Motor neuron (in vitro differentiated cells): ENCODE data around the gene ARL4A. TPM values are rescaled to one million over a fixed set of nuclear protein-coding genes. Genes with fewer than 3 reads are reported as not detected.

Experiments used
- ATAC-seq, 8 experiments: fragments of 200-7000 bp; cut with Tn5 transposase; replicated peaks in 6 of 8; 2 replicates each; pipeline ENCODE4 v1.8.0; 2021; ENCODE audit warnings: mild to moderate bottlenecking in 8 of 8, moderate library complexity in 8 of 8
- H3K27ac ChIP-seq, 2 donors: fragments of 250-450 bp; sonication (Bioruptor Pico); 2 replicates each; pipeline ENCODE4 v1.9.0; 2021; ENCODE audit warnings: antibody characterized with exemption in 2 of 2, mild to moderate bottlenecking in 2 of 2, moderate library complexity in 1 of 2
- H3K4me1 ChIP-seq, 2 donors: fragments of 250-450 bp; sonication (Bioruptor Pico); replicated peaks in 1 of 2; 2 replicates each; pipeline ENCODE4 v1.6.1; 2021; ENCODE audit warnings: antibody characterized with exemption in 2 of 2, mild to moderate bottlenecking in 2 of 2, moderate library complexity in 1 of 2
- H3K4me3 ChIP-seq, 5 donors: fragments of 250-450 bp; sonication (Bioruptor Pico); 2 replicates each; pipeline ENCODE4 v1.9.0; 2021; ENCODE audit warnings: antibody characterized with exemption in 5 of 5, mild to moderate bottlenecking in 5 of 5, moderate library complexity in 4 of 5
- whole genome bisulfite sequencing, 10 experiments: fragments of 450-650 bp; shearing (Covaris generic); methylation state at CpG; one replicate each; pipeline ENCODE4 v1.0.0; 2022; 5-methylcytosine and 5-hydroxymethylcytosine counted together
- in situ Hi-C, 9 experiments: fragments of 400-800 bp; cut with MboI; loops; one replicate each; pipeline ENCODE4 v1.15.0; 2021; ENCODE audit warnings: low sequenced_read_pairs in 9 of 9, low pct_unique_long_range_greater_than_20kb in 2 of 9; ENCODE audit not compliant: unreplicated experiment in 9 of 9
- total RNA-seq, 8 experiments: library from RNA; unstranded; fragments of 300-600 nt; gene quantifications; 2 replicates each; pipeline versions ENCODE4 v1.2.3 to v1.2.4, GENCODE V29; 2022

ARL4A gene
- total RNA-seq, 8 experiments from 2014 or later: 12.9 to 73.5 (median 30.5) TPM

DNA sequence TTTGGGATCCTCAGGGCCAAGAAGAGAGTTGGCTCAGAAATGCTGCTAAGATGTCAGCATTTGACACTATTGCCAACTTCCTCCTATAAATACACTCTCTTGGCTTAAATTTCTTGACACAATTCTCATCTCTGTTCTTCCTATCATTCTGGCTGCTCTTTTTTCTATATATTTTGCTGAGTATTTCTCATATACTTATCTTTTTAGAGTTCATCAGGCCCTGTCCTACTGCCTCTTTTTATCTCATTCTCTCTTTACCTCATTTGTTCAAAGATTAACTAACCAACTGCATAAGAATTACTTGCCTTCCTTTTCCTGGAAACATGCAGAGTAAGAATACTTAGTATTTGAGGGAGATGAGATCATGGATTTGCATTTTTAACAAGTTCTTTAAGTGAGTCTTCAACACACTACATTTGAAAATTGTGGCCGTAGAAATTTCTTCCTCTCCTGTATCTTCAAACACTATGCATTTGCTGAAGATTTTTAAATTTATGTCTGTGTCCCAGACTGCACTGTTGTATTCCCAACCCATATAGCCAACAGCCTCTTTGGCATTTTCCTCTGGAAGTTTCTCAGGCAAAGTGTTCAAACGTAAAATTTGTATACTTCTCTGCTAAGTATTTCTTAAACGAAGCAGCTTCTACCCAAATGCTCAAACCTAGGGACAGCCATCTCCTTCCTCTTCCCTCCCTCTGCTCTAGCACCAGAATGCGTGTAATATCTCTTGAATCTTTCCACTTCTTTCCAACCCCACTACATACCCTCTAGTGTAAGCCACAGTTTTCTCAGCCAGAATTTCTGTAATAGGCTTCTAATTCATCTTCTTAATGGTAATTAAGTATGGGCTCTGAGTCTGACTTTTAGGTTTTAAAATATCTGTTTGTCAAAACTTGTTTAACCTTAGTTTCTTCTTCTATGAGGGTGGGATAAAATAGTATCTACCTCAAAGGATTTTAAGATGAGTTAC, 35.5 kb downstream of the ARL4A start:
- peak in 2 of 8 experiments; percentile 11 to 42 for ATAC-seq
- Histone ChIP-seq H3K27ac (no peak overlapping the region), H3K4me1 (peaks cover 0 to 3% of the 10 kb centered on the region in 2 donors), H3K4me3 (no peak overlapping the region)
- in situ Hi-C loops: no loop called here
- 0 to 100% (median 61%) methylated on average over 1 to 4 of the region's 4 CpGs for WGBS, 10 experiments

GRCh38 chr7:12725575-12726316, 38.3 kb downstream of the ARL4A start:
- Histone ChIP-seq H3K4me1 (peaks cover 0 to 8% of the 10 kb centered on the region in 2 donors), H3K4me3 (no peak overlapping the region), H3K27ac (no peak overlapping the region)
- ATAC-seq: no peak
- in situ Hi-C loops: no loop called here
- WGBS, 10 experiments: 49 to 100% (median 86%) methylated on average over 1 to 4 of the region's 4 CpGs

DNA sequence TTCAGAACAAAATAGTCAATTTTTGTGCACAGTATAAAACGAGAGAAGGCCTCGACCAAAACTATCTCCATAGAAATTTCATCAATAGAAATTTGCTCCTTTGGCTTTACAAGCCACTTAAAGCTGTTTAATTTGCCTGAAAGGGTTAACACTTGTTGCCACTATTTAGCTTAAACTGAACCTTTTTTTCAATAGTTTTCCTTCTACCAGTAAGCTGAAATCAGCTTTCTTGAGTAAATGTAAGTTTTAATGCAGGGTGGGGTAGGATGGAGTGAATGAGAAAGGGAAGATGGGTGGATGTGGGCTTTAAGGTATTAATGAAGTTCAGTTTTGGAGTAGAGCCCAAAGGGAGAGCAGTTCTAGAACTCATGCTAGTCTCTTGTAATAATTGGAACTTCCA, 39.5 kb downstream of the ARL4A start:
- no peak for ATAC-seq
- in situ Hi-C loops: no loop called here
- peaks cover 0 to 8% of the 10 kb centered on the region in 2 donors for H3K4me1 ChIP-seq
- H3K27ac ChIP-seq: no peak overlapping the region
- 40 to 100% (median 100%) methylated on average over 1 to 2 of the region's 2 CpGs; no CpG with 5 or more reads in 2 of the 10 experiments for WGBS, 10 experiments
- no peak overlapping the region for H3K4me3 ChIP-seq

- ATAC-seq: no peak
- 65 to 100% (median 71%) methylated on average over 2 to 7 of the region's 8 CpGs for WGBS, 10 experiments
- peaks cover 0 to 8% of the 10 kb centered on the region in 2 donors for H3K4me1 ChIP-seq
- H3K4me3 ChIP-seq: no peak overlapping the region
- in situ Hi-C loops: no loop called here
- no peak overlapping the region for H3K27ac ChIP-seq
These were observed 40.2 kb downstream of the ARL4A start for GRCh38 chr7:12727455-12728191.

DNA sequence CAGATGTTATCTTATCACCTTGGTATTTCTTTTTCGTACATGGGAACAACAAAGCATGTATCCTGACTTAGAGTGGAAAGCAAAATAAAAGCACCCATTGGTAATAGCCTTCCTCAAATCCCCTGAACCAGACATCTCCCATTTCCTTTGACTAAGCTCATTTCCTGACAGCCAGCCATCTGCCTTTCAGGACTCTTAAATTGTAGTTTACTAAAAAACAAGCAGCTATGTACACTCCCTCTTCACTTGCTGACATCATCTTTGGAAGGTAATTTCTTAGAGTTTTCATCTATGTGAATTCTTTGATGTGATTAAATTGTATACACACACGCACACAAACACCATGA, 40.7 kb downstream of the ARL4A start:
- H3K4me1 ChIP-seq: peaks cover 0 to 8% of the 10 kb centered on the region in 2 donors
- no peak overlapping the region for H3K4me3 ChIP-seq
- in situ Hi-C loops: no loop called here
- 60 to 100% (median 88%) methylated on average over 1 to 2 of the region's 2 CpGs; no CpG with 5 or more reads in 1 of the 10 experiments for WGBS, 10 experiments
- no peak overlapping the region for H3K27ac ChIP-seq
- peak in 1 of 8 experiments; percentile 43 for ATAC-seq

DNA sequence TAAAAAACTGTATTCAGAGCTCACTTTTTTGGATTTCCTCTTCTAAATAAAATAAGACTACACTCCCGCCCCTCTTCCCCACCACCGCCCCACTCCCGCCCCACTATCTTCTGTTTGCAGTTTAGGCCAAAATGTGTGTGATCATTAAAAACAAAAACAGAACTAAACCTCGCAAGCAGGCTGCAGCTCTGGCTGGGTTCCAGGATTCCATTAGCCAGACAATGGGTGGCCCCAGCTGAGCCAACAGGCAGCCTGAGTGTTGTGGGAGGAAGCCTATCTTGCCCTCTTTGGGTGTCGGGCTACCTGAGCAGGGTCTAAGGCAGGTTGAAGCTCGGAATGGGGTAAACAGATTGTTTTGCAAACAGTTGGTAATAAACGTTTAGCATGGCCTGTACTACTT, 41.7 kb downstream of the ARL4A start:
- no peak overlapping the region for H3K4me3 ChIP-seq
- H3K4me1 ChIP-seq: peaks cover 0 to 8% of the 10 kb centered on the region in 2 donors
- 0 to 100% (median 50%) methylated on average over 1 to 6 of the region's 7 CpGs for WGBS, 10 experiments
- in situ Hi-C loops: no loop called here
- H3K27ac ChIP-seq: no peak overlapping the region
- peak in 5 of 8 experiments; percentile 33 to 85 (median 46) for ATAC-seq

DNA sequence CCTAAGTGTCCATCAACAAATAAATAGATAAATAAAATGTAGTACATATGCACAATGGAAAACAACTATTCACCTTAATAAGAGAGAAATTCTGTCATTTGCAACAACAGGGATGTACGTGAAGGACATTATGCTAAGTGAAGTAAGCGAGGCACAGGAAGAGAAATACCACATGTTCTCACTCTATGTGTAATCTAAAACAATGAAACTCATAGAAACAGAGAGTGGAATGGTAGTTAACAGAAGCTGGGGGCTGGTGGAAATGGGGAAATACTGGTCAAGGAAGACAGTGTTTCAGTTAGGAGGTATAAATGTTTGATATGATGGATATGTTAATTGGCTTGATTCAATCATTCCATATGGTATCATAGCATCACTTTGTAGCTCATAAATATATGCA, 43.1 kb downstream of the ARL4A start:
- in situ Hi-C loops: no loop called here
- Histone ChIP-seq H3K4me3 (no peak overlapping the region), H3K27ac (no peak overlapping the region), H3K4me1 (peaks cover 0 to 8% of the 10 kb centered on the region in 2 donors)
- ATAC-seq: no peak
- WGBS, 10 experiments: 41 to 100% (median 77%) methylated on average over 1 to 2 of the region's 2 CpGs

GRCh38 chr7:12731214-12731656, 43.8 kb downstream of the ARL4A start:
- in situ Hi-C loops: no loop called here
- peak in 2 of 8 experiments; percentile 71 to 82 for ATAC-seq
- Histone ChIP-seq H3K27ac (no peak overlapping the region), H3K4me3 (no peak overlapping the region), H3K4me1 (peaks cover 0 to 8% of the 10 kb centered on the region in 2 donors)
- WGBS, 10 experiments: 67 to 100% (median 87%) methylated on average over 1 of the region's 1 CpG; no CpG with 5 or more reads in 4 of the 10 experiments

GRCh38 chr7:12731775-12732174, 44.3 kb downstream of the ARL4A start:
- in situ Hi-C loops: no loop called here
- H3K27ac ChIP-seq: no peak overlapping the region
- ATAC-seq: no peak
- no peak overlapping the region for H3K4me3 ChIP-seq
- WGBS, 10 experiments: 79 to 100% (median 91%) methylated on average over 1 to 2 of the region's 2 CpGs
- peaks cover 0 to 8% of the 10 kb centered on the region in 2 donors for H3K4me1 ChIP-seq

DNA sequence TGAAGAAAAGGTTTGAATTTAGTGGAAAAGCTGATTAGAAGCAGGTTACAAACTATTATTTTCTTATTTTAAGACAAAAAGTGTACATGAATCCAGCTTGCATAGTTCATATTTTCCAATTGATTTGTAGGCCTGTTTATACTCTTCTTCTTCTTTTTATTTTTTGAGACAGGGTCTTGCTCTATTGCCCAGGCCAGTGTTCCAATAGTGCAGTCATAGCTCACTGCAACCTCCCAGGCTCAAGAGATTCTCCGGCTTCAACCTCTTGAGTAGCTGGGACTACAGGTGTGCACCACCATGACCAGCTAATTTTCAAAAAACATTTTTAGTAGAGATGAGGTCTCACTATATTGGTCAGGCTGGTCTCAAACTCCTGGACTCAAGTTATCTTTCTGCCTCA, 45.0 kb downstream of the ARL4A start:
- 86 to 100% (median 100%) methylated on average over 1 of the region's 1 CpG; no CpG with 5 or more reads in 5 of the 10 experiments for WGBS, 10 experiments
- H3K4me3 ChIP-seq: no peak overlapping the region
- in situ Hi-C loops: no loop called here

DNA sequence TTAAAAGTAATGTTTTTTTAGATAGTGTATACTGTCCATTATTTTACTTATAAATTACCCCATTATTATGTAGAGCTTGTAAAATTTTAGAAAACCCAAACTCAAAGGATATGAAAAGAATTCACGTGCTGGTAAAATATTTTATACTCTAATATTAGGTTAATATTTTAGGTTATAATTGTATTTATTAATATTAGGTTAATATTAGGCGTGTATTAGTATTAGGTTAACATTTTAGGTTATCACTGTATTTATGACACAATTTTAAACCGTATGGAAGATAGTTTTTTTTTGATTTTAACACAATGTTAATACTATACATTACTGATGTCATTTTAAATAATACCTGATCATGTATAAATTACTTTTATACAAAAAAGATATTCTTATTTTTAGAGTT, 48.5 kb downstream of the ARL4A start:
- WGBS, 10 experiments: 40 to 100% (median 82%) methylated on average over 1 to 3 of the region's 3 CpGs; no CpG with 5 or more reads in 1 of the 10 experiments
- no peaks in the 10 kb centered on the region for H3K4me1 ChIP-seq
- no peak overlapping the region for H3K27ac ChIP-seq
- in situ Hi-C loops: no loop called here
- no peak for ATAC-seq
- no peak overlapping the region for H3K4me3 ChIP-seq

More for the DNA sequence above, 45.0 kb downstream of the ARL4A start:
- Histone ChIP-seq H3K27ac (no peak overlapping the region), H3K4me1 (peaks cover 0 to 8% of the 10 kb centered on the region in 2 donors)
- ATAC-seq: no peak

DNA sequence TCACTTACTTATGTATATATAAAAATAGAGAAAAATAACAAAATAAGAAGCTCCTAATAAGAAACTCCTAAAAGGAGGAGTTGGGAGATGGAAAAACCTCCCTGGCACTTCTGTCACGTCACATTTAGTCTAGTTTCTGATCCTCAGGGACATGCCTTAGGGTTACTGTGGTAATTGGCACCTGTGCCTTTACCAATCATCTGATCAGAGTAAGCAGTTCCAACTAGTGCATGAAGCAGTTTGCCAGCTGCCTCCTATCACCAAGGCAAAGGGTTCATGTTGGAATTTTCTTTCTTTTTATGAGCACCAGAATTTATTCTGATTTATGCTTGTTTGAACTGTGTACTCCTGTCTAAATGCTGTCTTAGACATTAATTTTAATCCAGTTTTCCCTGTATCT, 49.9 kb downstream of the ARL4A start:
- Histone ChIP-seq H3K4me1 (no peaks in the 10 kb centered on the region), H3K4me3 (no peak overlapping the region), H3K27ac (no peak overlapping the region)
- WGBS, 10 experiments: 40 to 100% (median 83%) methylated on average over 1 of the region's 1 CpG; no CpG with 5 or more reads in 3 of the 10 experiments
- in situ Hi-C loops: no loop called here
- ATAC-seq: peak in 3 of 8 experiments; percentile 64 to 99 (median 71)
